ENCODE measurements around the gene EML3.
"Not testable (repeated sequence)": the region's sequence is repeated elsewhere in the genome, so short reads cannot be mapped to it uniquely, and the experiment has no call there.

EML3 gene

GRCh38 chr11:62644220-62644619 lies 31.6 kb upstream of the EML3 start:
- DNase-seq, result no peak
- no peak for ATAC-seq
- H3K27ac Mint-ChIP-seq, result peak overlapping the region; percentile 22 to 37
- H3K9me3 Mint-ChIP-seq, result peaks cover 0 to 5% of the 10 kb centered on the region in 2 donors
- no peaks in the 10 kb centered on the region for H3K27me3 Mint-ChIP-seq
- peak overlapping the region; percentile 35 to 37 for H3K4me3 Mint-ChIP-seq
- H3K4me1 Mint-ChIP-seq, result peaks cover 65% of the 10 kb centered on the region

GRCh38 chr11:62632492-62632891 lies 19.9 kb upstream of the EML3 start:
- no peaks in the 10 kb centered on the region for H3K27me3 Mint-ChIP-seq
- no peak for DNase-seq
- ATAC-seq, result no peak
- no peak overlapping the region for H3K27ac Mint-ChIP-seq
- peaks cover 44% of the 10 kb centered on the region for H3K4me1 Mint-ChIP-seq
- no peaks in the 10 kb centered on the region for H3K9me3 Mint-ChIP-seq
- H3K4me3 Mint-ChIP-seq, result no peak overlapping the region

GRCh38 chr11:62627713-62628112 lies 15.1 kb upstream of the EML3 start:
- peaks cover 21% of the 10 kb centered on the region for H3K4me1 Mint-ChIP-seq
- H3K4me3 Mint-ChIP-seq, result no peak overlapping the region
- no peaks in the 10 kb centered on the region for H3K9me3 Mint-ChIP-seq
- H3K27ac Mint-ChIP-seq, result no peak overlapping the region
- peak; percentile 58 for ATAC-seq
- DNase-seq, result no peak
- no peaks in the 10 kb centered on the region for H3K27me3 Mint-ChIP-seq

- ATAC-seq (no peak), DNase-seq (no peak)
- H3K4me3 Mint-ChIP-seq, result peak overlapping the region; percentile 78 to 89
Measured at GRCh38 chr11:62622476-62623089, 10.0 kb upstream of the EML3 start.

DNA sequence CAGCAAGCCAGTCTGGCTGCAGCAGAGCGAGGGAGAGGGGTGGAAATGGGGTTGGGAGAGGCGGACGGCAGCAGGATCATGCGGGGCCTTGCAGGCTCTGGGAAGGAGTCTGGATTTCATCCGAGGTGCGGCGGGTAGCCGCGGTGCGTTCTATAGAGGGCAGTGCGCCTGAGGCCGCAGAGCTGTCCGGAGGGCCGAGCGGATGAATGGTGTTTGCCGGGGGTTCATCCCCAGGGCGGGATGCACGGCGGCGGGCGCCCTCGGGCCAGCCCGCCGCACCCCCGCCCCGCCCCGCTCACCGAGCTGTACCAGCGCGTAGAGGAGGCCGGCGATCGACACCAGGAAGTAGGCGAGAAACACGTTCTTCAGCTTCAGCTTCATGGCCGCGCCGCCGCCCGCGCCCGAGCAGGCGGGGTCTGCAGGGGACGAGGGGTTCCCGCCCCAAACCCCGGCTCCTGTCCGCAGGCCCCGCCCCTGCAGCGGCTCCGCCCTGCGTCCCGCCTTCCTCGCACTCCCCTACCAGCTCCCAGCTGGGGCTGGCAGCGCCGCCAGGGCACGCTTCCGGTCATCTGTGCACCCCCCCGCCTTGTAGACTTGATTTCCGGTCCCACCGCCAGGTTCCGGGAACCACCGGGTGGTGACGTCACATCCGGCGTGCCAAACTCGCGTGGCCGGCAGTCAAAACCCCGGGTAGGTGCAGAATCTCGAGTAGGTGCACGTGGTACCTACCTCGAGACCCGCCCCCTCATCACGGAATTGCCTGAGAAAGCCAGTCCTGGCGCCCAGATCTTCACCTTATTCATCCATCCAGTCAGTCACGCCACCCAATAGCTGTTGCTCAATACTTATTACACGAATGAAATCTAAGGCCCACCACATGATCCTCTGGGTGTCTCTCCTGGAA lies 9.2 kb upstream of the EML3 start, which contains the start of gene B3GAT3:
TSS of gene B3GAT3 (minus strand) at position 420 of the 904 bp plus-strand sequence. CDS start at position 381, 39 bp downstream.
- H3K4me3 Mint-ChIP-seq, result peak within 1 kb of the TSS; percentile 97 to 99
- DNase-seq (peak; percentile 92 to 98), ATAC-seq (peak; percentile 97)
- H3K27ac Mint-ChIP-seq, result peak within 1 kb of the TSS; percentile 98
- no peaks in the 10 kb centered on the region for H3K27me3 Mint-ChIP-seq
- peaks cover 52% of the 10 kb centered on the region for H3K4me1 Mint-ChIP-seq
- H3K9me3 Mint-ChIP-seq, result no peaks in the 10 kb centered on the region

More at GRCh38 chr11:62622476-62623089, 10.0 kb upstream of the EML3 start:
- Mint-ChIP-seq H3K4me1 (peaks cover 45% of the 10 kb centered on the region), H3K27ac (peak overlapping the region; percentile 93 to 94), H3K9me3 (no peaks in the 10 kb centered on the region), H3K27me3 (no peaks in the 10 kb centered on the region)

DNA sequence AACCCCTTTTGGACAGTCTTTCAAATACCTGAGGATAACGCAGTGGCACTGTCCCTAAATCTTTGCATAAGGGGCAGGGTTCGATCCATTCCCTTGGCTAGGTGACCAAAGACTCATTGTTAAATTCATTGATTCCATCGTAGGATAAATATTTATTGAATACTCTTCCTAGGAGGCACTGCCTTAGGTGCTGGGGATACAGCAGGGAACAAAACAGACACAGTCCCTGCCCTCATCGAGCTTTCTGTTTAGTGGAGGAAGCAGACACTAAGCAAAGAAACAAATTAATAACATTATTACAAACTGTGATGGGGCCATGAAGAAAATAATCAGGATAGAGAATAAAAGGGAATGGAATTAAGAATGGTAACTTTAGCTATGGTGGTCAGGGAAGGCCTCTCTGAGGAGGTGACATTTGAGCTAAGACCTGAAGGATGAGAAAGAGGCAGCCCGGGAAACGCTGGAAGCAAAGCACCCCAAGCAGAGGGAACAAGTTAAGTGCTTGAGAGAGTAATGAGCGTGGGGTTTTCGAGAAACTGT lies 8.5 kb upstream of the EML3 start:
- peaks cover 59% of the 10 kb centered on the region for H3K4me1 Mint-ChIP-seq
- ATAC-seq (no peak), DNase-seq (no peak)
- H3K4me3 Mint-ChIP-seq, result peak overlapping the region; percentile 97 to 99
- no peaks in the 10 kb centered on the region for H3K9me3 Mint-ChIP-seq
- H3K27me3 Mint-ChIP-seq, result no peaks in the 10 kb centered on the region
- H3K27ac Mint-ChIP-seq, result peak overlapping the region; percentile 98

GRCh38 chr11:62616957-62617356 lies 4.4 kb upstream of the EML3 start:
- H3K4me1 Mint-ChIP-seq, result peaks cover 65% of the 10 kb centered on the region
- H3K4me3 Mint-ChIP-seq, H3K27ac Mint-ChIP-seq, ATAC-seq, DNase-seq, H3K27me3 Mint-ChIP-seq, H3K9me3 Mint-ChIP-seq: not testable (repeated sequence)

GRCh38 chr11:62615521-62615920 lies 2.9 kb upstream of the EML3 start:
- ATAC-seq, result no peak
- DNase-seq, result no peak
- H3K9me3 Mint-ChIP-seq, result no peaks in the 10 kb centered on the region
- no peaks in the 10 kb centered on the region for H3K27me3 Mint-ChIP-seq
- peak overlapping the region in 1 of 2 donors; percentile 76 for H3K27ac Mint-ChIP-seq
- no peak overlapping the region for H3K4me3 Mint-ChIP-seq
- peaks cover 65% of the 10 kb centered on the region for H3K4me1 Mint-ChIP-seq

DNA sequence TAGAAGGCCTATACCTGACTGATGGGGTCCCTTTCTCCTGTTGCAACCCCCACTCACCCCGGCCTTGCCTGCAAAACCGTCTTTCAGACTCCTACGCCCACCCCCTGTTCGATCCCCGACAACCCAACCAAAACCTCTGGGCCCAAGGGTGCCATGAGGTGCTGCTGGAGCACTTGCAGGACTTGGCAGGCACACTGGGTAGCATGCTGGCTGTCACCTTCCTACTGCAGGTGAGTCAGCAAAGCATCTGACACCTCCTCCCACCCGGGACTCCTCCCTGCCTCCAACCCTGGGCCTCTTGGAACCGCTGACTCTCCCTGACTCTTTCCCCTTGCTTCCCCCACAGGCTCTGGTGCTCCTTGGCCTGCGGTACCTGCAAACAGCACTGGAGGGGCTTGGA lies 1.7 kb upstream of the EML3 start:
- H3K4me3 Mint-ChIP-seq, result peak overlapping the region; percentile 23 to 32

DNA sequence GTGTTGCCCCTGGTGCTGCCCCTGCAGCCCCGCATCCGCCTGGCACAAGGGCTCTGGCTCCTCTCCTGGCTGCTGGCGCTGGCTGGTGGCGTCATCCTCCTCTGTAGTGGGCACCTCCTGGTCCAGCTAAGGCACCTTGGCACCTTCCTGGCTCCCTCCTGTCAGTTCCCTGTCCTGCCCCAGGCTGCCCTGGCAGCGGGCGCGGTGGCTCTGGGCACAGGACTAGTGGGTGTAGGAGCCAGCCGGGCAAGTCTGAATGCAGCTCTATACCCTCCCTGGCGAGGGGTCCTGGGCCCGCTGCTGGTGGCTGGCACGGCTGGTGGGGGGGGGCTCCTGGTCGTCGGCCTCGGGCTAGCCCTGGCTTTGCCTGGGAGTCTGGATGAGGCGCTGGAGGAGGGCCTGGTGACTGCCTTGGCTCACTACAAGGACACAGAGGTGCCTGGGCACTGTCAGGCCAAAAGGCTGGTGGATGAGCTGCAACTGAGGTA lies 760 bp upstream of the EML3 start:
- Mint-ChIP-seq H3K27me3 (no peaks in the 10 kb centered on the region), H3K4me1 (peaks cover 74% of the 10 kb centered on the region), H3K27ac (peak overlapping the region in 1 of 2 donors; percentile 82), H3K9me3 (no peaks in the 10 kb centered on the region), H3K4me3 (peak overlapping the region in 1 of 2 donors; percentile 45)
- ATAC-seq (no peak), DNase-seq (peak in 1 of 2 donors; percentile 32)

More for the DNA sequence above, 1.7 kb upstream of the EML3 start:
- ATAC-seq (no peak), DNase-seq (peak in 1 of 2 donors; percentile 27)
- no peaks in the 10 kb centered on the region for H3K9me3 Mint-ChIP-seq
- H3K4me1 Mint-ChIP-seq, result peaks cover 70% of the 10 kb centered on the region
- H3K27me3 Mint-ChIP-seq, result no peaks in the 10 kb centered on the region
- H3K27ac Mint-ChIP-seq, result peak overlapping the region; percentile 49 to 82

DNA sequence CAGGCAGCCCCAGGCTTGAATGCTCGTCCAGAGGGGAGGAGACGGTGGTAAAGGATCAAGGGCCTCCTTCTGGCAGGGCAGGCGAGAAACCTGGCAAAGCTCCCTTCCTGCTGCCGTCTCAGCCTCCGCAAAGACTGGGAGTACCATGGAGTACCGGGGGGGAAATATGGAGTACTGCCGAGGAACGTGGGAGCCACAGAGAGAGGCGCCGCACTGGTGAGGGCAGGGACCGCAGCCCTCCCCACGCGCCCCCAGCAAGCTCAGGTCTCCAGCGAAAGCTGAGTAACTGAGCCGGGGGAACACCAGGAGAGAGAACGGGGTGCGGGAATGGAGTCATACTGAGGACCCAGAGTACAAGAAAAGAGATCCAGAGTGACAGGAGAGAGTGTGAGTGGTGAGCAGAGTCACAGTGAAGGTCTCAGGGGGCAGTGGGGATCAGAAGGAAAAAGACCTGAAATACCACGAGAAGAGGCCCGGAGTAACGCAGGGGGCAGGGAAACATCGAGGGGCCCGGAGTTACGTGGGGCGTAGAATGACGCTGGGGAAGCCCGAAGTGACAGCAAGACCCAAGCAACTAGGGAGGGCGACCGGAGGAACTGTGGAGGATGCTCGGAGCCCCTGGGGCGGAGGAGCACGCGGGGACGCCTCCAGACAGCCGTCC lies 740 bp downstream of the EML3 start:
- ATAC-seq, result peak; percentile 61
- peak overlapping the region; percentile 97 to 99 for H3K27ac Mint-ChIP-seq
- peaks cover 77% of the 10 kb centered on the region for H3K4me1 Mint-ChIP-seq
- peak overlapping the region; percentile 95 to 97 for H3K4me3 Mint-ChIP-seq
- DNase-seq, result peak in 1 of 2 donors; percentile 72
- H3K9me3 Mint-ChIP-seq, result no peaks in the 10 kb centered on the region
- no peaks in the 10 kb centered on the region for H3K27me3 Mint-ChIP-seq

GRCh38 chr11:62610814-62611704 lies 1.5 kb downstream of the EML3 start:
- DNase-seq (no peak), ATAC-seq (no peak)
- peak overlapping the region; percentile 97 to 99 for H3K27ac Mint-ChIP-seq
- no peaks in the 10 kb centered on the region for H3K9me3 Mint-ChIP-seq
- H3K27me3 Mint-ChIP-seq, result no peaks in the 10 kb centered on the region
- H3K4me3 Mint-ChIP-seq, result peak overlapping the region; percentile 95 to 97
- H3K4me1 Mint-ChIP-seq, result peaks cover 73% of the 10 kb centered on the region

GRCh38 chr11:62610403-62610802 lies 2.2 kb downstream of the EML3 start:
- Mint-ChIP-seq H3K4me1 (peaks cover 77% of the 10 kb centered on the region), H3K9me3 (no peaks in the 10 kb centered on the region), H3K4me3 (peak overlapping the region; percentile 95 to 97), H3K27ac (peak overlapping the region; percentile 93 to 94), H3K27me3 (no peaks in the 10 kb centered on the region)
- DNase-seq, result no peak
- ATAC-seq, result no peak

- Mint-ChIP-seq H3K4me1 (peaks cover 74% of the 10 kb centered on the region), H3K4me3 (peak overlapping the region in 1 of 2 donors; percentile 0), H3K27me3 (no peaks in the 10 kb centered on the region), H3K27ac (peak overlapping the region; percentile 7 to 20), H3K9me3 (no peaks in the 10 kb centered on the region)
- no peak for DNase-seq
- ATAC-seq, result no peak
Measured at GRCh38 chr11:62608776-62609175, 3.8 kb downstream of the EML3 start.
